PC-9 (cell line): ENCODE results near the gene TCEA2. TPM values are rescaled to one million over a fixed set of nuclear protein-coding genes. Genes with fewer than 3 reads are reported as not detected.

ENCODE experiments used
- BruUV-seq: library from RNA; stranded (reverse); fragments of 400-500 nt; replicated peaks from 2 replicates; lab custom pipeline; 2021; lab: Mats Ljungman, UMichigan
- CTCF ChIA-PET: fragments of 300-600 bp; sonication (Branson Sonifier 250); formaldehyde crosslinking; loops from one replicate; lab custom pipeline; 2022; ENCODE audit warnings: antibody characterized with exemption; lab: Charles Lee
- POLR2A ChIA-PET: fragments of 300-600 bp; sonication (Branson Sonifier 250); formaldehyde crosslinking; loops from one replicate; lab custom pipeline; 2022; ENCODE audit warnings: antibody characterized with exemption; ENCODE audit not compliant: unreplicated experiment; lab: Charles Lee
- DNase-seq, 2 experiments: peaks; one replicate each; pipeline versions ENCODE4 v3.0.0 to v3.0.0-alpha.2; 2015 to 2022; ENCODE audit warnings: mixed read lengths in 1 of 2
- H2AFZ ChIP-seq: fragments of 200-600 bp; sonication (generic); 2 replicates; pipeline ENCODE4 v1.8.1; 2017; ENCODE audit warnings: antibody characterized with exemption
- H3F3A ChIP-seq: fragments of 200-600 bp; sonication (generic); 2 replicates; pipeline ENCODE4 v1.8.1; 2017; ENCODE audit warnings: antibody characterized with exemption, mild to moderate bottlenecking, low read depth; ENCODE audit not compliant: insufficient read depth
- H3K27ac ChIP-seq: fragments of 200-600 bp; sonication (generic); 2 replicates; pipeline ENCODE4 v1.6.1; 2016; ENCODE audit warnings: mixed run types
- H3K27me3 ChIP-seq: fragments of 200-600 bp; sonication (generic); 2 replicates; pipeline ENCODE4 v1.6.1; 2016; ENCODE audit warnings: low read depth, mixed run types; ENCODE audit not compliant: insufficient read depth
- H3K36me3 ChIP-seq: fragments of 200-600 bp; sonication (generic); 2 replicates; pipeline ENCODE4 v1.6.1; 2016; ENCODE audit warnings: low read depth, mixed run types
- H3K4me1 ChIP-seq: fragments of 200-600 bp; sonication (generic); replicated peaks from 2 replicates; pipeline ENCODE4 v1.6.1; 2016; ENCODE audit warnings: mixed run types; ENCODE audit not compliant: insufficient read depth
- H3K4me2 ChIP-seq: fragments of 200-600 bp; sonication (generic); 2 replicates; pipeline ENCODE4 v1.6.1; 2017; ENCODE audit warnings: mixed run types
- H3K4me3 ChIP-seq: fragments of 200-600 bp; sonication (generic); 2 replicates; pipeline ENCODE4 v1.6.1; 2016; ENCODE audit warnings: mixed run types
- H3K79me2 ChIP-seq: fragments of 200-600 bp; sonication (generic); 2 replicates; pipeline ENCODE4 v1.6.1; 2017; ENCODE audit warnings: low read depth, mixed run types
- H3K9me2 ChIP-seq: fragments of 200-600 bp; sonication (generic); 2 replicates; pipeline ENCODE4 v1.8.1; 2017; ENCODE audit warnings: mild to moderate bottlenecking; ENCODE audit not compliant: insufficient read depth
- H3K9me3 ChIP-seq: fragments of 200-600 bp; sonication (generic); 2 replicates; pipeline ENCODE4 v1.8.1; 2016; ENCODE audit warnings: low read depth; ENCODE audit not compliant: insufficient read depth
- H4K20me1 ChIP-seq: fragments of 200-600 bp; sonication (generic); 2 replicates; pipeline ENCODE4 v1.8.1; 2017; ENCODE audit not compliant: insufficient read depth
- CTCF ChIP-seq: fragments of 200-600 bp; sonication (generic); conservative IDR thresholded peaks from 2 replicates; pipeline ENCODE4 v1.6.1; 2017; ENCODE audit warnings: mixed run types, antibody characterized with exemption, mild to moderate bottlenecking, moderate library complexity
- EZH2 ChIP-seq: fragments of 200-600 bp; sonication (generic); IDR thresholded peaks from 2 replicates; pipeline ENCODE4 v1.8.0; 2017; ENCODE audit warnings: antibody characterized with exemption, low read depth
- intact Hi-C: fragments of 100-400 bp; cut with micrococcal nuclease; formaldehyde crosslinking; loops from one replicate; pipeline ENCODE4 v1.10.0; 2022; ENCODE audit not compliant: unreplicated experiment
- microRNA-seq: library from miRNA; unstranded; fragments of <30 nt; microRNA quantifications from one replicate; pipeline ENCODE4 v1.2.0, GENCODE V29; 2021; ENCODE audit warnings: borderline number of aligned reads, borderline replicate concordance
- total RNA-seq: library from RNA; stranded (reverse); gene quantifications from 2 replicates; pipeline ENCODE4 v1.2.3, GENCODE V29; 2021

The TCEA2 gene
- total RNA-seq, 1 experiment from 2014 or later, result 100 TPM

- H3K4me1 ChIP-seq, result no peaks in the 10 kb centered on the region
- intact Hi-C loops, result no loop called here
- peaks cover 55% of the 10 kb centered on the region for H3K27me3 ChIP-seq
- H3K9me3 ChIP-seq, result no peaks in the 10 kb centered on the region
- TF ChIP-seq EZH2 (no peak), CTCF (no peak)
- no peaks in the 10 kb centered on the region for H3K9me2 ChIP-seq
- no peaks in the 10 kb centered on the region for H3K36me3 ChIP-seq
- no peak overlapping the region for H3K4me3 ChIP-seq
- H3K4me2 ChIP-seq, result no peak overlapping the region
- ChIA-PET CTCF (interaction anchor here (1.8 kb wide), 1 partner anchor 80 kb away, joined by 7 read pairs; no protein-coding TSS in a partner anchor), POLR2A (interaction anchor here (0.7 kb wide), 1 partner anchor 56 kb away, joined by 14 read pairs; the partner anchor contains the start of gene TCEA2)
- BruUV-seq, result no TSS peak
- peaks cover 6% of the 10 kb centered on the region; the same call in 1 of the 2 replicates for H3F3A ChIP-seq
- H2AFZ ChIP-seq, result no peak overlapping the region
- H4K20me1 ChIP-seq, result no peaks in the 10 kb centered on the region
- H3K27ac ChIP-seq, result no peak overlapping the region
- no peaks in the 10 kb centered on the region for H3K79me2 ChIP-seq
- peak in 1 of 2 experiments; percentile 32 for DNase-seq
These were observed 56.3 kb downstream of the TCEA2 start for GRCh38 chr20:64119301-64119680.

GRCh38 chr20:64119681-64120341 is 56.8 kb downstream of the TCEA2 start:
- Histone ChIP-seq H3K9me2 (no peaks in the 10 kb centered on the region), H2AFZ (no peak overlapping the region), H3K27ac (no peak overlapping the region), H3K27me3 (peaks cover 55% of the 10 kb centered on the region), H4K20me1 (no peaks in the 10 kb centered on the region), H3K9me3 (no peaks in the 10 kb centered on the region), H3K36me3 (no peaks in the 10 kb centered on the region), H3K4me2 (no peak overlapping the region), H3K4me1 (no peaks in the 10 kb centered on the region), H3K4me3 (no peak overlapping the region), H3K79me2 (no peaks in the 10 kb centered on the region), H3F3A (peaks cover 6% of the 10 kb centered on the region; the same call in 1 of the 2 replicates)
- no TSS peak for BruUV-seq
- TF ChIP-seq CTCF, result no peak
- TF ChIP-seq EZH2, result no peak
- intact Hi-C loops, result loop anchor here (1.0 to 5.0 kb wide), 5 partner anchors 38 to 581 kb away; partner anchors contain the start of genes LKAAEAR1, OPRL1 and UCKL1
- ChIA-PET CTCF (interaction anchor here (0.5 to 1.8 kb wide), 3 partner anchors 80 to 1147 kb away, joined by 3 to 7 read pairs (median 3); no protein-coding TSS in a partner anchor), POLR2A (no interaction called here)
- DNase-seq, result peak in 1 of 2 experiments; percentile 28

GRCh38 chr20:64121586-64121985 is 58.6 kb downstream of the TCEA2 start:
- BruUV-seq, result no TSS peak

More at GRCh38 chr20:64121586-64121985, 58.6 kb downstream of the TCEA2 start:
- Histone ChIP-seq H3K4me1 (no peaks in the 10 kb centered on the region), H4K20me1 (no peaks in the 10 kb centered on the region), H3K27me3 (peaks cover 50% of the 10 kb centered on the region), H3K4me2 (no peak overlapping the region), H3K9me2 (no peaks in the 10 kb centered on the region), H3K9me3 (no peaks in the 10 kb centered on the region), H3K79me2 (no peaks in the 10 kb centered on the region), H2AFZ (no peak overlapping the region), H3K36me3 (no peaks in the 10 kb centered on the region), H3K27ac (no peak overlapping the region), H3K4me3 (no peak overlapping the region), H3F3A (peaks cover 6% of the 10 kb centered on the region; the same call in 1 of the 2 replicates)
- TF ChIP-seq CTCF, result no peak
- TF ChIP-seq EZH2, result no peak
- intact Hi-C loops, result loop anchor here (2.0 to 5.0 kb wide), 4 partner anchors 39 to 583 kb away; partner anchors contain the start of genes LKAAEAR1, OPRL1 and UCKL1
- POLR2A ChIA-PET, result no interaction called here
- CTCF ChIA-PET, result no interaction called here
- peak in 1 of 2 experiments; percentile 29 for DNase-seq

Small RNA genes lying within 50 kb of the gene (microRNA-seq; reads per million reads assigned to microRNA genes)
- gene MIR6813, result 3.4 reads per million

Other genes starting within 250 kb of the TCEA2 start
- 3.6 and 4.9 TPM in 2 replicates for gene ZBTB46, start 231.9 kb upstream of the TCEA2 start, total RNA-seq
- not detected in 2 replicates for gene ABHD16B, start 201.7 kb upstream of the TCEA2 start, total RNA-seq
- 149 and 158 TPM in 2 replicates for gene TPD52L2, start 197.9 kb upstream of the TCEA2 start, total RNA-seq
- gene DNAJC5, start 168.1 kb upstream of the TCEA2 start, total RNA-seq, result 47.0 and 48.1 TPM in 2 replicates
- 51.7 and 55.1 TPM in 2 replicates for gene UCKL1, start 106.8 kb upstream of the TCEA2 start, total RNA-seq
- gene ZNF512B, start 93.3 kb upstream of the TCEA2 start, total RNA-seq, result 24.3 and 28.1 TPM in 2 replicates
- 14.4 and 18.7 TPM in 2 replicates for gene SAMD10, start 83.6 kb upstream of the TCEA2 start, total RNA-seq
- 103 and 111 TPM in 2 replicates for gene PRPF6, start 82.1 kb upstream of the TCEA2 start, total RNA-seq
- gene C20orf204, start 27.0 kb upstream of the TCEA2 start, total RNA-seq, result 3.8 and 6.4 TPM in 2 replicates
- gene SOX18, start 13.6 kb upstream of the TCEA2 start, total RNA-seq, result 0.83 TPM in 1 of 2 replicates, not detected in the other
- 33.3 and 39.2 TPM in 2 replicates for gene RGS19, start 16.3 kb downstream of the TCEA2 start, total RNA-seq
- gene OPRL1, start 16.9 kb downstream of the TCEA2 start, total RNA-seq, result 1.5 and 2.7 TPM in 2 replicates
- not detected in 2 replicates for gene LKAAEAR1, start 21.2 kb downstream of the TCEA2 start, total RNA-seq
- not detected in 2 replicates for gene NPBWR2, start 44.4 kb downstream of the TCEA2 start, total RNA-seq
- 0.18 TPM in 1 of 2 replicates, not detected in the other for gene MYT1, start 101.3 kb downstream of the TCEA2 start, total RNA-seq
- 80.1 and 86.5 TPM in 2 replicates for gene PCMTD2, start 192.6 kb downstream of the TCEA2 start, total RNA-seq